Stimulated activated CD4-positive, alpha-beta T cell treated with anti-CD3 and anti-CD28 coated beads, Interleukin-12 subunit alpha, Interleukin-12 subunit beta, amount 100 ng/mL, for 24 hours (primary cell): ENCODE measurements around the gene PTPRN2.
"Not testable (repeated sequence)": the region's sequence is repeated elsewhere in the genome, so short reads cannot be mapped to it uniquely, and the experiment has no call there.

Experiments
- DNase-seq, 2 experiments: peaks; one replicate each; pipeline ENCODE4 v3.0.0-alpha.2; 2020; ENCODE audit warnings: low read depth in 2 of 2

The PTPRN2 gene

GRCh38 chr7:158185653-158186052 lies 402.0 kb downstream of the PTPRN2 start:
- no peak for DNase-seq

GRCh38 chr7:158183431-158183830 lies 404.2 kb downstream of the PTPRN2 start:
- DNase-seq = no peak

GRCh38 chr7:158176561-158177173 lies 411.0 kb downstream of the PTPRN2 start:
- DNase-seq = no peak

- no peak for DNase-seq
Measured at GRCh38 chr7:158175779-158176178, 411.8 kb downstream of the PTPRN2 start.

- DNase-seq = no peak
Measured at GRCh38 chr7:158174947-158175346, 412.7 kb downstream of the PTPRN2 start.

- no peak for DNase-seq
Measured at GRCh38 chr7:158167373-158167772, 420.2 kb downstream of the PTPRN2 start.

- DNase-seq = no peak
Measured at GRCh38 chr7:158166386-158167340, 421.0 kb downstream of the PTPRN2 start.

GRCh38 chr7:158165711-158166110 lies 421.9 kb downstream of the PTPRN2 start:
- DNase-seq = no peak

- no peak for DNase-seq
Measured at GRCh38 chr7:158164101-158165095, 423.2 kb downstream of the PTPRN2 start.

- no peak for DNase-seq
Measured at GRCh38 chr7:158161194-158161593, 426.4 kb downstream of the PTPRN2 start.

- DNase-seq = no peak
Measured at GRCh38 chr7:158160199-158160598, 427.4 kb downstream of the PTPRN2 start.

- no peak for DNase-seq
Measured at GRCh38 chr7:158157460-158157859, 430.2 kb downstream of the PTPRN2 start.

GRCh38 chr7:158151273-158151672 lies 436.4 kb downstream of the PTPRN2 start:
- DNase-seq = peak in 1 of 2 experiments; percentile 4

GRCh38 chr7:158150234-158150633 lies 437.4 kb downstream of the PTPRN2 start:
- DNase-seq = no peak

- not testable (repeated sequence) for DNase-seq
Measured at GRCh38 chr7:158147431-158147830, 440.2 kb downstream of the PTPRN2 start.

GRCh38 chr7:158145370-158145769 lies 442.3 kb downstream of the PTPRN2 start:
- DNase-seq = no peak

GRCh38 chr7:158143196-158144120 lies 444.2 kb downstream of the PTPRN2 start:
- DNase-seq = no peak

GRCh38 chr7:158142657-158143056 lies 445.0 kb downstream of the PTPRN2 start:
- no peak for DNase-seq

- DNase-seq = no peak
Measured at GRCh38 chr7:158141806-158142518, 445.7 kb downstream of the PTPRN2 start.

- no peak for DNase-seq
Measured at GRCh38 chr7:158141221-158141582, 446.4 kb downstream of the PTPRN2 start.
